Neural crest cell (in vitro differentiated cells): ENCODE results near the gene IRX6. TPM values are rescaled to one million over a fixed set of nuclear protein-coding genes. Genes with fewer than 3 reads are reported as not detected.

Experiments
- DNase-seq: peaks from one replicate; pipeline ENCODE4 v3.0.0; 2021; ENCODE audit warnings: low read depth, mixed read lengths, low spot score
- H3K27ac Mint-ChIP-seq: one replicate; pipeline ENCODE4 v1.8.0; 2021; ENCODE audit warnings: mild to moderate bottlenecking, mixed read lengths; ENCODE audit not compliant: unreplicated experiment
- H3K27me3 Mint-ChIP-seq: 2 replicates; pipeline ENCODE4 v1.8.0; 2021; ENCODE audit warnings: low read depth, mild to moderate bottlenecking, mixed read lengths
- H3K36me3 Mint-ChIP-seq: 2 replicates; pipeline ENCODE4 v1.8.0; 2021; ENCODE audit warnings: low read depth, mild to moderate bottlenecking, mixed read lengths
- H3K4me1 Mint-ChIP-seq: 2 replicates; pipeline ENCODE4 v1.8.0; 2021; ENCODE audit warnings: mixed read lengths
- H3K4me3 Mint-ChIP-seq: one replicate; pipeline ENCODE4 v1.8.0; 2021; ENCODE audit warnings: mild to moderate bottlenecking, mixed read lengths
- H3K9me3 Mint-ChIP-seq: 2 replicates; pipeline ENCODE4 v1.8.0; 2021; ENCODE audit warnings: mixed read lengths
- CTCF ChIP-seq: fragments of 200-600 bp; sonication (generic); conservative IDR thresholded peaks from 2 replicates; pipeline ENCODE4 v1.5.0; 2021; ENCODE audit warnings: antibody characterized with exemption, mild to moderate bottlenecking
- total RNA-seq: library from RNA; stranded (reverse); gene quantifications from 2 replicates; pipeline ENCODE4 v1.2.1, GENCODE V29; 2021

Gene IRX6
- total RNA-seq, 1 donor from 2014 or later, result 0.14 TPM

GRCh38 chr16:55297062-55297909, 26.7 kb upstream of the IRX6 start:
- H3K9me3 Mint-ChIP-seq, result peaks cover 4% of the 10 kb centered on the region

GRCh38 chr16:55297910-55298479, 26.0 kb upstream of the IRX6 start:
- Mint-ChIP-seq H3K9me3 (peaks cover 4% of the 10 kb centered on the region), H3K4me3 (no peak overlapping the region), H3K36me3 (no peaks in the 10 kb centered on the region), H3K27ac (no peak overlapping the region), H3K4me1 (peaks cover 23% of the 10 kb centered on the region), H3K27me3 (no peaks in the 10 kb centered on the region)
- TF ChIP-seq CTCF, result no peak
- no peak for DNase-seq

More at GRCh38 chr16:55297062-55297909, 26.7 kb upstream of the IRX6 start:
- Mint-ChIP-seq H3K36me3 (no peaks in the 10 kb centered on the region), H3K4me1 (peaks cover 29% of the 10 kb centered on the region), H3K27ac (no peak overlapping the region), H3K27me3 (no peaks in the 10 kb centered on the region), H3K4me3 (no peak overlapping the region)
- no peak for TF ChIP-seq CTCF
- DNase-seq, result no peak

- no peak for DNase-seq
- H3K4me3 Mint-ChIP-seq, result no peak overlapping the region
- peaks cover 3% of the 10 kb centered on the region for H3K27me3 Mint-ChIP-seq
- H3K36me3 Mint-ChIP-seq, result no peaks in the 10 kb centered on the region
- no peak for TF ChIP-seq CTCF
- peaks cover 16% of the 10 kb centered on the region for H3K4me1 Mint-ChIP-seq
- peaks cover 4% of the 10 kb centered on the region for H3K9me3 Mint-ChIP-seq
- H3K27ac Mint-ChIP-seq, result no peak overlapping the region
Observed at GRCh38 chr16:55301385-55302008, 22.5 kb upstream of the IRX6 start.

- H3K36me3 Mint-ChIP-seq, result no peaks in the 10 kb centered on the region
- peaks cover 16% of the 10 kb centered on the region for H3K4me1 Mint-ChIP-seq
- TF ChIP-seq CTCF, result no peak
- no peak overlapping the region for H3K4me3 Mint-ChIP-seq
- no peak for DNase-seq
- peaks cover 2% of the 10 kb centered on the region for H3K9me3 Mint-ChIP-seq
- peaks cover 4% of the 10 kb centered on the region for H3K27me3 Mint-ChIP-seq
- no peak overlapping the region for H3K27ac Mint-ChIP-seq
Observed at GRCh38 chr16:55302635-55303034, 21.4 kb upstream of the IRX6 start.

GRCh38 chr16:55308973-55309372, 15.0 kb upstream of the IRX6 start:
- H3K27ac Mint-ChIP-seq, result no peak overlapping the region
- peaks cover 36% of the 10 kb centered on the region for H3K27me3 Mint-ChIP-seq
- no peaks in the 10 kb centered on the region for H3K36me3 Mint-ChIP-seq
- no peak for DNase-seq
- peaks cover 2% of the 10 kb centered on the region for H3K9me3 Mint-ChIP-seq
- H3K4me3 Mint-ChIP-seq, result no peak overlapping the region
- no peak for TF ChIP-seq CTCF
- no peaks in the 10 kb centered on the region for H3K4me1 Mint-ChIP-seq
